OCI-LY3 (cell line): ENCODE results near the gene INO80D.

Experiments used
- EZH2phosphoT487 ChIP-seq: fragments of 200-600 bp; shearing (Covaris generic); IDR thresholded peaks from 2 replicates; pipeline ENCODE4 v1.6.1; 2018; ENCODE audit warnings: antibody characterized with exemption, mixed run types, low read depth
- TF ChIP-seq, protein P1 (sequence below): fragments of 200-600, 300-600 bp; sonication (generic); IDR thresholded peaks from 2 replicates; pipeline ENCODE4 v1.5.1; 2014; ENCODE audit warnings: antibody characterized with exemption, low read length, low read depth

DNA sequence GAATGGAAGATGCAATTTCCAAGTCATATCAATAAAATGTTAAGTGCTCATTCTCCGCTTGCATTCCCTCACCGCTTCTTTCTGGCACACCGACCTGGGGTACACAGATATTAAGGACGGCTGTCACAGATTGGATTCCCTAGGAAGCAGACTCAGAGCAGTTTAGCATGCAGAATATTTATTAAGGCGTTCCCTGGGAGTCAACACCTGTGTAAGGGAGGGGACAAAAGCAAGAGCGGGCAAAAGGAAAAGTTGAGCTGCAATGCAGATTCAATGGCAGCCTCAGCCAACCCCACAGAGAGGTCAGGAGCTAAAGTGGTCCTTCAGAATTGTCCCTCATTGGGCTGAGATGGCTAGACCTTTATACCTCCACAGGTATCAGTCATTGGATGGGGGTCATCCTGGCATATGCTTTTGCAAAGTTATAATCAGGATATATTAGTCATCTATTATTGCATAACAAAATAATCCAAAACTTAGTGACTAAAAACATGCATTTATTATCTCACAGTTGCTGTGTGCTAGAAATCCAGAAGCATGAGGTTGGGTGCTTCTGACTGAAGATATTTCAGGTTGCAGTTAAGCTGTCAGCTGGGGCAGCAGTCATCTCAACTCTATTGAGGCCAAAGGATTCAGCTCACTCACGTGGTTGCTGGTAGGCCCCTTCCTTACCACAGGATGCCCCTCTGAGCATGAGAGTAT lies 27.0 kb upstream of the INO80D start:
- TF ChIP-seq, protein P1, sequence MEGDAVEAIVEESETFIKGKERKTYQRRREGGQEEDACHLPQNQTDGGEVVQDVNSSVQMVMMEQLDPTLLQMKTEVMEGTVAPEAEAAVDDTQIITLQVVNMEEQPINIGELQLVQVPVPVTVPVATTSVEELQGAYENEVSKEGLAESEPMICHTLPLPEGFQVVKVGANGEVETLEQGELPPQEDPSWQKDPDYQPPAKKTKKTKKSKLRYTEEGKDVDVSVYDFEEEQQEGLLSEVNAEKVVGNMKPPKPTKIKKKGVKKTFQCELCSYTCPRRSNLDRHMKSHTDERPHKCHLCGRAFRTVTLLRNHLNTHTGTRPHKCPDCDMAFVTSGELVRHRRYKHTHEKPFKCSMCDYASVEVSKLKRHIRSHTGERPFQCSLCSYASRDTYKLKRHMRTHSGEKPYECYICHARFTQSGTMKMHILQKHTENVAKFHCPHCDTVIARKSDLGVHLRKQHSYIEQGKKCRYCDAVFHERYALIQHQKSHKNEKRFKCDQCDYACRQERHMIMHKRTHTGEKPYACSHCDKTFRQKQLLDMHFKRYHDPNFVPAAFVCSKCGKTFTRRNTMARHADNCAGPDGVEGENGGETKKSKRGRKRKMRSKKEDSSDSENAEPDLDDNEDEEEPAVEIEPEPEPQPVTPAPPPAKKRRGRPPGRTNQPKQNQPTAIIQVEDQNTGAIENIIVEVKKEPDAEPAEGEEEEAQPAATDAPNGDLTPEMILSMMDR, result no peak
- TF ChIP-seq EZH2phosphoT487, result no peak
